Iris pigment epithelial cell (primary cell): ENCODE data around the gene WNT16.
"Not testable (repeated sequence)": the region's sequence is repeated elsewhere in the genome, so short reads cannot be mapped to it uniquely, and the experiment has no call there.

ENCODE experiments used
- DNase-seq: peaks from one replicate; pipeline ENCODE4 v3.0.0-alpha.2; 2011; ENCODE audit warnings: low read depth

WNT16 gene

DNA sequence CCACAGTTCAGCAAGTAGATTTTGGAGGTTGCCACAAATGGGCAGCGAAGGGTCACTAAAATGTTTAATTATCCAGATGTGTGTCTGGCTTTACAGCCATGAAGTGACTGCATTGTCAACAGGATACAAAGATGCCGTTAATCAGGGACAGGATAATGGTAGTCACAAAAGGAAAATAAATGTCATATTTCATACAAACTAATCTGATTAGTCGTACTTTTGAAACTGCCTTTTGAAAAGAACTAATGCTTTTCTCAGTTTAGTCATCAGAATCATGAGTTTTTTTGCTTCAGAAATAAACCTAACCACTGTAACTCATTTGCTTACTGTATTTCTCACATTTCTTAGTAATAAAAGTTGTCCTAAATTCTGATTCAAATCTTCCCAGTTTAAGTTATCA lies 22.2 kb upstream of the WNT16 start:
- DNase-seq: no peak

DNA sequence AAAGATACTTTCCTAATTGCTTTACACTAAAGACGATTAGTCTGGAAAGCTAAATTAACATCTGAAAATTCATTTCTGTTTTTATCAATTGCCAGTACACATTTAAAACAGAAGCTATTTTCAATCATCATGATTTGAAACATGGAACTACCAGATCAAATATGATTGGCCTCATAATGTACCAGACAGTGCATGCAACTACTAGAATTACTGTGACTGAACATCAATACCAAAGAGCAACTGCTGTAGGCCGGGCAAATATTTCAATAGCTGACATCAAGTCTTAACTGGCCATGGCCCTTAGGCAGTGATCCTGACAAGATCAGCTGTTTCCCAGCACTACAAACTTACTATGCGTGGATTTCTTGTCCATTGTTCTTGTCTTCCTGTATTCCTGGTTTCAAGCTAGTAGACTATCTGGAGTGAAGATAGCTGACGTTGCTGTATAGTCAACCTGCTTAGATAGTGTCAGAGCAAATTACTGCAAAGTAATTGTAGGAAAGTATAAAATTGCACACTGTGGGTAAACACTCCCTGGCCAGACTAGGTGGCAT lies 21.7 kb upstream of the WNT16 start:
- no peak for DNase-seq

DNA sequence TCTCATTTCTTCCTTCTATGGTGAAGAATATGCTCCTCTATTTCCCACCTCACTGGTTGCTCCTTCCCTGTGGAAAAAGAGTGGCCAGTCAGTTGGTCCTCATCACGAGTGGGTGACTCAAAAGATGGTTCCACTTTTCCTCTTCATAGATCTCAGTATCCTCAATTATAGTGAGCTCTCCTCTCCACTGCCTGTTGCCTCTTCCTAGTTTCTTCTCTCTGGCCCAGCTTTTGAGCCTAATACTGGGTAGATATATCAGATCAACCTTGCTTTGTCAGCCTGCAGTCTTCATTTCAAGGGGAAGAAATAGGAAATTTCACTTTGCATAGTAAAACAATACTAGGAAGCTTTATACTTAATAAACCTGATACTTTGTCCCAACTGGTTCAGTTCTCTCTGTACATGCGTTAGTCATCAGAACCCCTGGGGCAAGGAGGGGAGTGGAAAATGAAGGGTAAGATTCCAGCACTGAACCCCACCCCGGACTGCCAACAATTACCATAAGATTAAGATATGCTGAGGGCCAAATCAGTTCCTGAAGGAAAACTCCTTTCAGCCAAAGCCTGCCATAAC lies 15.5 kb upstream of the WNT16 start:
- DNase-seq: peak; percentile 14

DNA sequence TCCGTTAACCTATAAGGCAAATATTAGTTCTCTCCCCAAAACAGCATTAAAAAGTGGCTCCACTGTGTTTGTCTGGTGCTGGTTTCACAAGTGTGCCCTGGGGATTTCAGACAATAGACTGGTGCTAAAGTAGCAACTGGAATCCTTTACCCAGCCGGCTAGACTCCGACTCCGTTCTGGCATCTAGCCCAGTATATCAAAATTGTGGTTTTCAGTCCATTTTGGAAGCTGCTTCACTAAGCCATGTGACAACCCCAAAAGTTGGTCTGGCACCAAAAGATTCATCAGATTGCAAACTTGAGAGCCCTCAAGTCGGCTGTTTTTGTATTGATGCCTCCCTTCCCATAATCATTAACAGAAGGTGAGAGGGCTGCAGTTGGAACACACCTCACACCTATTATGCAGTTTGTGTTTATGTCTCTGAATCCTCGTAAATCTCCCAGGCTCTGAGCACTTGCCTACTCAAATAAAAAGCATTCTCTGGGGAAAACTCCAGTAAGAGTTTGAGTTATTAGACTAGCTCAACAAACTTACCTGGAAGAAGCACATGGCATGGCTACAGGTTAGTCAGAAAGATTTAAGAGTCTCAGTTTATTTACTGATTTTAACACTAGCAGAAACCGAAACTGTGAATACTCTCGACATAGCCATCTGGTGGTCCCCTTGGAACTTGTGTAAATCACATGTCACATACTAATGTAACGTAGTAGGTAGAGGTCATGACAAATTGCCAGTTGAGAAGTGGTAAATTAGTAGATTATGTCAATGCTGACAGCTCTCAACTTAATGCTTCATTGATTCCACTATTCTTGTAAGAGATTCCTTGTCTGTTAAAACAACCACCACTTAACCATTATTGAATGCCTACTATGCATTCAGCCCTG lies 14.8 kb upstream of the WNT16 start:
- peak; percentile 32 for DNase-seq

DNA sequence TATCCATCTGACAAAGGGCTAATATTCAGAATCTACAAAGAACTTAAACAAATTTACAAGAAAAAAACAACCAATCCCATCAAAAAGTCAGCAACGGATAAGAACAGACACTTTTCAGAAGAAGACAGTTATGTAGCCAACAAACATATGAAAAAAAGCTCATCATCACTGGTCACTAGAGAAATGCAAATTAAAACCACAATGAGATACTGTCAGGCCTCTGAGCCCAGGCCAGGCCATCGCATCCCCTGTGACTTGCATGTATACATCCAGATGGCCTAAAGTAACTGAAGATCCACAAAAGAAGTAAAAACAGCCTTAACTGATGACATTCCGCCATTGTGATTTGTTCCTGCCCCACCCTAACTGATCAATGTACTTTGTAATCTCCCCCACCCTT lies 13.6 kb upstream of the WNT16 start:
- not testable (repeated sequence) for DNase-seq

DNA sequence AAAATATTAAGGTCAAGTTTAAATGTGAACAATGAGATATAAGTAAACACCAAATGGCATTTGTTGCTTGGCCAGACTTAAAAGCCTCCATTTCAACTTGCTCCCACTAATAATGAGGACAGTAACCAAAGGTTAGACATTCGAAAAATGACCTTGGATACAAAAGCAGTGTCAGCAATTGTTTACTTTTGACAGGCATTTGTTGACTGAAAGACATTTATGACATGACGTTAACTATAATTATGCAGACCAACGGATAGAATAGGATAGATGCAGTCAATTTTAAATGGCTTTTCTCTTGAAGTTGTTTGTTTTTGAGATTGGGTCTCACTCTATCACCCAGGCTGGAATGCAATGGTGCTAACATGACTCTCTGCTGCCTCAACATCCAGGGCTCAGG lies 6.3 kb upstream of the WNT16 start:
- no peak for DNase-seq

DNA sequence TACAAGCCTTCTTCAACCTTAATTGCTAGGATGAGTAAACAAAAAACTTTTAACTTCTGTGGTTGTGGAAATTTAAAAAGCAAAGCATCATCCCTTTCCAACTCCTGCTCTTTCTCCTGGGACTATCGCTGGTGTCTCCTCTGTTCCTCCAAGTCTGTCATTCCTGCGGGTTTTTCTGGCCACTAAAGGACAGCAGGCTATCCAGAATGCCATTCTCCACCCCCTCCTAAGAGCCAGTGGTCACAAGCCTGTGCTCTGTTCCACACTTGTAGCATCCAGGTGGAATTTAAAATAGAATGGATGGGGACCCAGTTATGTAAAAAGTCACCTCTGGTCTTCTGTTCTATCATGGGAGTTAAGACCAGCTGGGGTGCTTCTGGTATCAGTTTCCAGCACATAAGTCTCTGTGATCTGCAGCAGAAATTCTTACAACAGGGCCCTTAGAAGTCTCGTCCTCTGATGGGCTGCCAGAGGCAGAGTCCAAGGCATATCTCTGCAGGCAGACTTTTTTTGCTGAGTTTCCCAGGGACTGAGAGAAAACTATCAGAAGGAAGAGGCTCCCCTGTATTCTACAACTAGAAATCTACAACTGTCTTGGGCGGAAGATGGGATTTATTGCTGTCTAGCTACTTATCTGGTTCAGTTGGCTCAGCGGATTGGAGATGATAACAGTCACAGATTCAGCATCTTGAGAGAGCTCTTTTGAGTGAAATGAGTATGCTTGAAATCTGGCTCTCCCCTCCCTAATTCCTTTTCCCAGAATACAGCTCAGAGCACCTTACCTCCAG lies 5.1 kb upstream of the WNT16 start:
- no peak for DNase-seq

DNA sequence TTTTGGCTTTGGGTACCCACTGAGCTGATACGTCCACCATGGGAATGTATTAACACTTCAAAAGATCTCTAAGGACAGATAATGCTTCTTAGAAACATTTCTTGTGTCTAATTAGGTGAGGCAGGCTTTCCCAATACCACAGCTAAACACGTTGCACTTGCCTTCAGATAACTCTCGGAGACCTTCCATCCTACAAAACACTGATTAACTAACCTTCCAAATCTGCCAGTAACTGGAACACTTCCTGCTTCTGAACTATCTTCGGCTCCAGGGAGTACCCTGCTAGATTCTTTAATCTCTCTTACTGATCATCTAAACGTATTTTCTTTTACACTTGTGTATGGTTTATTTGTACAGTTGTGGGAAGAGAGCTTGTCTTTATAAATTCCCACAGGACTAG lies 1.1 kb upstream of the WNT16 start:
- no peak for DNase-seq

DNA sequence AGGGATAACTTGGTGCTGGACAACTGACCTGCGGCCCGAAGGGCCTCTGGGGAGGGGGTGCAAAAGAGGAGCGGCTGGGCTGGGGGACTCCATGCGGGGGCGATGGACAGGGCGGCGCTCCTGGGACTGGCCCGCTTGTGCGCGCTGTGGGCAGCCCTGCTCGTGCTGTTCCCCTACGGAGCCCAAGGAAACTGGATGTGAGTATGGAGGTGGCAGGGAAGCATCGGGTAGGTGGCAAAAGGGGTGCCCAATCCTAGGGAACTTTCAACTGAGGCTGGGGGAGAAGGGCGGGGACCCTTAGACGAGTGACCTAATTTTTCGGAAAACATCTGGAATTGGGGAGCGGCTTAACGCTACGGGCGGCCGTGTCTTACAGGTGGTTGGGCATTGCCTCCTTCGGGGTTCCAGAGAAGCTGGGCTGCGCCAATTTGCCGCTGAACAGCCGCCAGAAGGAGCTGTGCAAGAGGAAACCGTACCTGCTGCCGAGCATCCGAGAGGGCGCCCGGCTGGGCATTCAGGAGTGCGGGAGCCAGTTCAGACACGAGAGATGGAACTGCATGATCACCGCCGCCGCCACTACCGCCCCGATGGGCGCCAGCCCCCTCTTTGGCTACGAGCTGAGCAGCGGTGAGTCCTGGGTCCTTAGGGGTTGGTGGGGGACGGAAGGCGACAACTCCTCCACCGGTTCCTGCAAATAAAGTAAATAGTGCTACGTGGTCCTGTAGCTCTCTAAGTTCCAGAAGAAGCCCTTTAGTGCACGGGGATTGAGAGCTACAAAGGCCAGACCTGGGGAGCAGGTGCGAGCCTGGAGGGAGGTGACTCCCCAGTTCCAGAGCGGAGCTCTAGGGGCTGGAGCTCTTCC lies 622 bp downstream of the WNT16 start:
- DNase-seq: no peak

DNA sequence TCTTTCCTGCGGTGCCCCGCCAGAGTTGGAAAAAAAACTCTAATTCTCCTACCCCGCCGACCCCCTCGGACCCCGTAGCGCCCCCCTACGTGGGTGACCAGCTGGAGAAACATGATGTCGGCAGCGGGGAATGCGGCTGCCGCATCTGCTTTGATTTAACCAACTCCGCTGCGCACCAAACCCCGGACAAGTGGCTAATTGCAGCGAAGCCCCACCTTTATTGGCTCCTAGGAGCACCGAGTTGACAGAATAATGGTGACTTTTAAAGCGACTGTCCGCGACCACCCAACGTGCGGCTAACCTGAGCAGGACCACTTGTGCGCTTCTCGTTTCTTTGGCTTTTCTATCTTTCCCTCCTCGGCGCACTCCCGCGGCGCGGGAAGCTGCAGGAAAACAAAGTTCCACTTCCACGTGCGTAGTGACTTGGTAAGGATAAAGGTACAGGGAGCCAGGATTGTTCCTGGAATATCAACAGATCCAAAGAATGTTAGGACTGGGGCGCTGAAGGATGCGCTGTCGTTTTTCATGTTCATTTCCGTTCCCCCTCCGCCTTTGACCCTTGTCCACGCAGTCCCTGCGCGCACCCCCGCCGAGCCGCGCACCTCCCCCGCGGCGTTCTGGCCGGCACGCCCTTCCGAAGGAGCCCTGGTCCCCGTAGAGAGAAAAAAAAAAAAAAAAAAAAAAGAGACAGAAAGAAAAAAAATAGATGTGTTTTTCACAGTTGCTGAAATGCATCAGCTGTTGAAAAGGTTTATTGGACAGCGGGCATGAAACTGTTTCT lies 1.4 kb downstream of the WNT16 start:
- DNase-seq: no peak

DNA sequence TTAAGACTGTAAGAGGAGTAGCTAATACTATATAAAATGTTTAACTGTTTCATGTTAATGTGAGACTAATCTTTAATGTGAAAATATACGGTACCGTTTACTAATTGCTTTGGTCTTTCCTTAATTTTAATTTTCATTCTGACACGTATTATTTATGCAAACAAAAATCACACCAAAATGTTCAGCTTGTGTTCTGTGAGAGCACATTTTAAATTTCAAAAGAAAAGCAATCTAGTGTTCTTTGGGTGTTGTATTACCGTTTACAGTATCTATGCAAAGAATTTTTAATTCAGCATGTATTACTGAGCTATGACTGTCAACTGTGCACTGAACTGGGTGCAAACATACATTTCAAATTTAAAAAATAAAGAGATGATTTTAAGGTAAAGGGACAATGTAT lies 2.2 kb downstream of the WNT16 start:
- no peak for DNase-seq

DNA sequence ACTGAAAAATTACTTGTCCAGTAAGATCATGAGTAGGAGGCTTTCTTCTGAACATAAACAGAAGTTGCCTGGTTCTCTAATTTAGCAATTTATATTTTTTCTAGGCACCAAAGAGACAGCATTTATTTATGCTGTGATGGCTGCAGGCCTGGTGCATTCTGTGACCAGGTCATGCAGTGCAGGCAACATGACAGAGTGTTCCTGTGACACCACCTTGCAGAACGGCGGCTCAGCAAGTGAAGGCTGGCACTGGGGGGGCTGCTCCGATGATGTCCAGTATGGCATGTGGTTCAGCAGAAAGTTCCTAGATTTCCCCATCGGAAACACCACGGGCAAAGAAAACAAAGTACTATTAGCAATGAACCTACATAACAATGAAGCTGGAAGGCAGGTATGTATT lies 2.8 kb downstream of the WNT16 start:
- no peak for DNase-seq

DNA sequence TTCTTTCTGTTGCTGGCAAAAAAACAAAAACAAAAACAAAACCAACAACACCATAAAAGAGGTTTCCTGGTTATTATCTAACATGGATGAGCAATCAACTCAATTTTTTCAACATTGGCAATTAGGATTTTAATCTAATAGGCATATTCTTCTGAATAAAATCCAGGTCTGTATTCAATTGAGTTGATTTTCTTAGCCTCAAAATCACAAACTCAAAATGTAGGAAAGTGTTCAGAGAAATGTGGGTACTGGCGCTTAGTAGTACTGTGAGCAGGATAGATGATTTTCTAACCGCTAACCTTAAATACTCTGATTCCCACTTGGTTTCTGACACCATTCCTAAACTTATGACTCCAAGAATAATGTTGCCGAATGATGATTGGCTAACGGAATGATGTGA lies 5.6 kb downstream of the WNT16 start:
- no peak for DNase-seq

DNA sequence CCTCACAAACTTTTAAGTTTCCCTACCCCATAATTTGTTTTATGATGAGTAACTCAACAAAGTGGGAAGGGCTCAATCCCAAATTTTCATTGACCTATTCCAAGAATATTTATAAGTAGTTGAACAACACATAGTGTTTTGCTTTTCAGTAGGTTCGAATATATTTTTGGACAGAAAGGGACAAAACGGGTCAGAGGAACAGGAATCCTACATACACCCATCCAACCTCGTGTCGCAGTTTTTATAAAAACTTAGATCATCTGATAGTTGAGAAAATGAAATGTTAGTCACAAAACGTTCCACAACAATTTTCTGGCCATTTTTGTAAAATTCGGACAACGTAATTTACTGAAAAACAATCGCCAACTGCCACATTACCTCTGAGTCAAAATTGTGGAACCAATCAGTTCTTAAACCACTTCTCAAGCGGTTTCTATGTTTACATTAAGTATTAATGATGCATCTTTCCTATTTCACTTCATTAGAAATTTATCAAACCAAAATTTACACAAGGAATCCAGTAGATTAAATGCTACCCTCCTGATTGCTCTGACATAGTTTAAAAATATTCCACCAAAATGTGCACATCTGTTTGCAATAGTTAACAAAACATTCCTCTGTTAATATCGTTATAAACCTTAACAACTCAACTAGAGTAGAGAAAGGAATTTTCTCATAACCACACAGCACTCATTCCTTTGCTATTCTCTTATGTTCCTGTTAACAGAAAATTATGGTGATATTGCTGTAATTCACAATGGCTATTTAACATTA lies 6.3 kb downstream of the WNT16 start:
- no peak for DNase-seq

DNA sequence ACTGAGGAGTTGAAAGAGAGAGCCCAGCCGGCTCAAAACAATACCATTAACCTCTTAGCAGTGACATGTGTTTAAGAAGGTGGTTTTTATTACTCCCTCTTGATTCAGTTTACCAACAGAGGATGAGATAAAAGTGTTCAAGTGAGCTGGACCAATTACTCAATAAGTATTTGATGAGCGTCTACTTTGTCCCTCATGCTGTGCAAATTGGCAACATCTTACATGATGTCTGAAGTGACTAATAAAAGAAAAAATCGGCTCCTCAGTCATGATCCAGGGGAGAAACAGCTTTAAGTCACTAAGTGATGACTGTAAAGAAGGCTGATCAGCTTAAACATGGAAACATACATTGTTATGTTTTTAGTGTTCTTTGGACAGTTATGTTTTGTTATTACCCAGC lies 7.8 kb downstream of the WNT16 start:
- no peak for DNase-seq

DNA sequence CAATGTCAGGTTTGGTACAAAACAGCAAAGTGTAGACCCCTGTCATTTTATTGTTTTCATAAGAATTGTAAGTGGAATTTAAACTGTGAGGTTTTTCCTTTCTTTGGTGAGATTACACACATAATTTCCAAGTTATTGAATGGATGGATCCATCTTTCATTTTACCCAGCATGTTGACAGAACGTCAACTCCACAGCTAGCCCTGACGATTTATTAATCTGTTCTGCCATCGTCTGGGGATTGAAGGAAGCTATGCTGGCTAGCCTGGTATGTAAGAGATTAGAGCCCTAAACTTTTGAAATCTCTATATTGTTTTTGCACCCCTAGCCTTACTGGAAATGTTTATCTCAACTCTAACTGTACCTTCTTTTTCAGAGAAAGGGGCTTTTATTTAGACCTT lies 8.6 kb downstream of the WNT16 start:
- DNase-seq: peak; percentile 50

DNA sequence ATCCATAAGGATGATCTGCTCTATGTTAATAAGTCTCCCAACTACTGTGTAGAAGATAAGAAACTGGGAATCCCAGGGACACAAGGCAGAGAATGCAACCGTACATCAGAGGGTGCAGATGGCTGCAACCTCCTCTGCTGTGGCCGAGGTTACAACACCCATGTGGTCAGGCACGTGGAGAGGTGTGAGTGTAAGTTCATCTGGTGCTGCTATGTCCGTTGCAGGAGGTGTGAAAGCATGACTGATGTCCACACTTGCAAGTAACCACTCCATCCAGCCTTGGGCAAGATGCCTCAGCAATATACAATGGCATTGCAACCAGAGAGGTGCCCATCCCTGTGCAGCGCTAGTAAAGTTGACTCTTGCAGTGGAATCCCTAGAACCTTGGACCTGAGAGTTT lies 10.3 kb downstream of the WNT16 start:
- no peak for DNase-seq

DNA sequence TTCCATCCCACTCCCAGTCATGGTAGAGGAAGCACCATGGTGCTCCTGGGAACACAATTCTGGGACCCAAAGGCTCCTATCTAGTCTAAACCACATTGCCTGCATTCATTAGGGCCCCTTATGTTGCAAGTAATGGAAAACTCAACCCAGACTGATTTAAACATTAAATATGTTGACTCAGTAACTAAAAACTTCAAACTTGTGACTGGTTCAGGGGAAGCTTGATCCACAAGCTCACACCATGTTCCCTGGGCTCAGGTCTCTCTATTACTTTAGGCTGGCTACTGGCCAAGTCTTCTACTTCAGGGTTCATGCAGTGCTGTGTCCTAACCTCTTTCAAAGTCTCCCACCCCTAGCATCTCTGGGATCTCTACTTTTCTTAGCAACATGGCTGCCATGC lies 13.1 kb downstream of the WNT16 start:
- peak; percentile 55 for DNase-seq

DNA sequence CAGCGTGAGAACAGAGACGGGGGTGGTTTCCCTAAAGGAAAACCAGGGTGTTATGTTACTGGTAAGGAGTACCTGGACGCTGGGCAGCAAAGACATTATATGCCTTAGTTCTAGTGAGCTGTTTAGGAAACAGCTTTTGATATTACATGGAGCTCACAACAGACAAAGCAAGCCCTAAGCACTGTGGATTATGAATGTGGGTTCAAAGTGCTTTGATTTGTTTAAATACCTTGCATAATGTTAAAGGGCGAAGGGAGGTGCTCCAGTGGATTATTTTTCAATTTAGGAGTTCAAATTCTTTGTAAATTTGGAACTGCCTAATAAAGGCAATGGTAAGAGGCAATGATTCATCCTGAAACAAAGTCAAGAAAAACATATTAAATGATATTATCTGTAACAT lies 13.8 kb downstream of the WNT16 start:
- no peak for DNase-seq

DNA sequence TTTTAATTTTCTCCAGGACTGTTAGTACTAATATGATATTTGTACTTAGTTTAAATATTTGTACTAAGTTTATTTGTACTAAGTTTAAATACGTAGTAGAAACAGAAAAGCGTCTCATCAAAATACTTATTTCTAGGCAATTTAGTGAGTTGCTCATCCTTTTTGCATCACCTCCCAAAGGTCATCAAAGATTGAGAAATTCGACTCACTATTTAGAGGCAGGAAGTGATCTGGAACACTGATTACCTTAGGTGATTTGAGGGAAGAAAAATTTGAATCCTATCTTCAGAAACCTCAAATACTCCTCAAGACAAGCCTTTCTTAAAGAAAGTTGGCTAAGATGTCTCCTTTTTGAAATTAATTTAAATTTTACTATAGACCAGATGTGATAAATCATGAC lies 14.5 kb downstream of the WNT16 start:
- DNase-seq: peak; percentile 55
